Sigmoid colon (tissue), 4 donors: Measurements from ENCODE around the gene NDUFB10.
A peak's percentile ranks its signal among the peaks of the same experiment; 100 is the strongest.

Experiments
- CTCF ChIP-seq, 4 experiments: fragments of 450-650 bp in 3 of 4; fragments of 200-600 bp in 1 of 4; IDR thresholded peaks; one replicate each; pipeline ENCODE4 v1.5.1; 2016 to 2019; ENCODE audit warnings: antibody characterized with exemption in 4 of 4, mild to moderate bottlenecking in 3 of 4, moderate library complexity in 2 of 4
- EP300 ChIP-seq, 4 donors: sonication (generic); formaldehyde crosslinking; IDR thresholded peaks; one replicate each; pipeline ENCODE4 v1.6.1; 2017; ENCODE audit warnings: antibody characterized with exemption in 4 of 4
- POLR2A ChIP-seq, 2 donors: fragments of 450-650 bp; IDR thresholded peaks; one replicate each; pipeline ENCODE4 v1.6.1; 2016; ENCODE audit warnings: antibody characterized with exemption in 2 of 2, mild to moderate bottlenecking in 2 of 2, moderate library complexity in 2 of 2
- POLR2AphosphoS5 ChIP-seq, 4 donors: sonication (generic); formaldehyde crosslinking; IDR thresholded peaks; one replicate each; pipeline ENCODE4 v1.6.1; 2017; ENCODE audit warnings: antibody characterized with exemption in 4 of 4

GRCh38 chr16:2003827-2004641, 44.7 kb downstream of the NDUFB10 start:
- TF ChIP-seq POLR2A (IDR thresholded peaks at IDR 0.05) (no peak), CTCF (IDR thresholded peaks at IDR 0.05) (peak; percentile 64 to 92 (median 87)), EP300 (IDR thresholded peaks at IDR 0.05) (no peak), POLR2AphosphoS5 (IDR thresholded peaks at IDR 0.05) (no peak)
